T-helper 2 cell (primary cell): ENCODE data around the gene ATP10A.

Source experiments
- DNase-seq, 5 experiments: peaks; one replicate each; pipeline versions ENCODE4 v3.0.0 to v3.0.0-alpha.2; 2012 to 2022

ATP10A gene

GRCh38 chr15:25738171-25738965 is 124.8 kb downstream of the ATP10A start:
- no peak for DNase-seq

- no peak for DNase-seq
These were observed 125.9 kb downstream of the ATP10A start for GRCh38 chr15:25737218-25737643.

GRCh38 chr15:25736461-25736860 is 126.7 kb downstream of the ATP10A start:
- DNase-seq: no peak

- no peak for DNase-seq
These were observed 127.4 kb downstream of the ATP10A start for GRCh38 chr15:25735550-25736384.

GRCh38 chr15:25734680-25735355 is 128.3 kb downstream of the ATP10A start:
- no peak for DNase-seq

GRCh38 chr15:25733856-25734679 is 129.1 kb downstream of the ATP10A start:
- DNase-seq: no peak

GRCh38 chr15:25733036-25733855 is 129.9 kb downstream of the ATP10A start:
- DNase-seq: no peak

- no peak for DNase-seq
These were observed 130.9 kb downstream of the ATP10A start for GRCh38 chr15:25732191-25732590.

- no peak for DNase-seq
These were observed 131.7 kb downstream of the ATP10A start for GRCh38 chr15:25731411-25731810.

- no peak for DNase-seq
These were observed 132.2 kb downstream of the ATP10A start for GRCh38 chr15:25730918-25731317.

GRCh38 chr15:25728816-25729215 is 134.3 kb downstream of the ATP10A start:
- DNase-seq: no peak

GRCh38 chr15:25727867-25728600 is 135.1 kb downstream of the ATP10A start:
- DNase-seq: no peak

GRCh38 chr15:25727116-25727515 is 136.0 kb downstream of the ATP10A start:
- no peak for DNase-seq

- no peak for DNase-seq
These were observed 137.4 kb downstream of the ATP10A start for GRCh38 chr15:25725758-25726157.

- no peak for DNase-seq
These were observed 138.2 kb downstream of the ATP10A start for GRCh38 chr15:25724899-25725298.

- DNase-seq: no peak
These were observed 141.5 kb downstream of the ATP10A start for GRCh38 chr15:25721605-25721955.

- DNase-seq: no peak
These were observed 143.8 kb downstream of the ATP10A start for GRCh38 chr15:25719101-25719985.

GRCh38 chr15:25718597-25718996 is 144.5 kb downstream of the ATP10A start:
- no peak for DNase-seq

GRCh38 chr15:25718169-25718536 is 145.0 kb downstream of the ATP10A start:
- DNase-seq: no peak
